ENCODE measurements around the gene SLC22A8.

DNA sequence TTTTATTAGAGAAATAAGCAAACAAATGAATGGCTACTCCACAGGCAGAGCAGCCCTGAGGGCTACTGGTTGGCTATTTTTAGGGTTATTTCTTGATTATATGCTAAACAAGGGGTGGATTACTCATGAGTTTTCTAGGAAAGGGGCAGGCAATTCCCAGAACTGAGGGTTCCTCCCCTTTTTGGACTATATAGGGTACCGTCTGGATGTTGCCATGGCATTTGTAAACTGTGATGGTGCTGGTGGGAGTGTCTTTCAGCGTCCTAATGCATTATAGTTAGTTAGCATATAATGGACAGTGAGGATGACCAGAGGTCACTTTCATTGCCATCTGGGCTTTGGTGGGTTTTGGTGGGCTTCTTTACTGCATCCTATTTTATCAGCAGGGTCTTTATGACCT, 50.1 kb downstream of the SLC22A8 start:
- TF ChIP-seq, protein P1, sequence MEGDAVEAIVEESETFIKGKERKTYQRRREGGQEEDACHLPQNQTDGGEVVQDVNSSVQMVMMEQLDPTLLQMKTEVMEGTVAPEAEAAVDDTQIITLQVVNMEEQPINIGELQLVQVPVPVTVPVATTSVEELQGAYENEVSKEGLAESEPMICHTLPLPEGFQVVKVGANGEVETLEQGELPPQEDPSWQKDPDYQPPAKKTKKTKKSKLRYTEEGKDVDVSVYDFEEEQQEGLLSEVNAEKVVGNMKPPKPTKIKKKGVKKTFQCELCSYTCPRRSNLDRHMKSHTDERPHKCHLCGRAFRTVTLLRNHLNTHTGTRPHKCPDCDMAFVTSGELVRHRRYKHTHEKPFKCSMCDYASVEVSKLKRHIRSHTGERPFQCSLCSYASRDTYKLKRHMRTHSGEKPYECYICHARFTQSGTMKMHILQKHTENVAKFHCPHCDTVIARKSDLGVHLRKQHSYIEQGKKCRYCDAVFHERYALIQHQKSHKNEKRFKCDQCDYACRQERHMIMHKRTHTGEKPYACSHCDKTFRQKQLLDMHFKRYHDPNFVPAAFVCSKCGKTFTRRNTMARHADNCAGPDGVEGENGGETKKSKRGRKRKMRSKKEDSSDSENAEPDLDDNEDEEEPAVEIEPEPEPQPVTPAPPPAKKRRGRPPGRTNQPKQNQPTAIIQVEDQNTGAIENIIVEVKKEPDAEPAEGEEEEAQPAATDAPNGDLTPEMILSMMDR (IDR thresholded peaks at IDR 0.05) = no peak
- no peak for TF ChIP-seq POLR2A (IDR thresholded peaks at IDR 0.05)
- no peak for TF ChIP-seq POLR2AphosphoS5 (IDR thresholded peaks at IDR 0.05; ENCODE audit: insufficient read depth in 1 of 2, low read depth in 1 of 2)

All from vagina (tissue), 2 donors.